ENCODE results near the gene TTC19.

The TTC19 gene

GRCh38 chr17:15999141-15999973 is at the start of gene TTC19, which contains the start of gene ZSWIM7:
Gene TTC19 (plus strand): TSS chr17:15999824. CDS start chr17:15999849, 25 bp downstream.
Gene ZSWIM7 (minus strand): TSS chr17:15999704. CDS start chr17:15999594, 110 bp downstream.
- in situ Hi-C loops (cut with HindIII; ENCODE audit: low sequenced_read_pairs), result no loop called here
- peak within 1 kb of the TSS; percentile 73 for H3K4me3 ChIP-seq (ENCODE audit: low read depth, low read length)
- no peak for TF ChIP-seq CTCF (IDR thresholded peaks at IDR 0.05; ENCODE audit: low read depth, low read length, missing control alignments)
- DNase-seq (ENCODE audit: low read depth), result peak; percentile 80

- no peak overlapping the region for H3K4me3 ChIP-seq (ENCODE audit: low read depth, low read length)
- DNase-seq (ENCODE audit: low read depth), result no peak
- in situ Hi-C loops (cut with HindIII; ENCODE audit: low sequenced_read_pairs), result no loop called here
- TF ChIP-seq CTCF (IDR thresholded peaks at IDR 0.05; ENCODE audit: low read depth, low read length, missing control alignments), result no peak
These were observed 48.1 kb upstream of the TTC19 start for GRCh38 chr17:15951368-15952047.

GRCh38 chr17:15952048-15952532 is 47.5 kb upstream of the TTC19 start:
- no peak overlapping the region for H3K4me3 ChIP-seq (ENCODE audit: low read depth, low read length)
- no peak for DNase-seq (ENCODE audit: low read depth)
- no peak for TF ChIP-seq CTCF (IDR thresholded peaks at IDR 0.05; ENCODE audit: low read depth, low read length, missing control alignments)
- in situ Hi-C loops (cut with HindIII; ENCODE audit: low sequenced_read_pairs), result no loop called here

GRCh38 chr17:15952916-15953790 is 46.5 kb upstream of the TTC19 start:
- TF ChIP-seq CTCF (IDR thresholded peaks at IDR 0.05; ENCODE audit: low read depth, low read length, missing control alignments), result no peak
- no peak for DNase-seq (ENCODE audit: low read depth)
- in situ Hi-C loops (cut with HindIII; ENCODE audit: low sequenced_read_pairs), result no loop called here
- no peak overlapping the region for H3K4me3 ChIP-seq (ENCODE audit: low read depth, low read length)

GRCh38 chr17:15954222-15954621 is 45.4 kb upstream of the TTC19 start:
- DNase-seq (ENCODE audit: low read depth), result no peak
- H3K4me3 ChIP-seq (ENCODE audit: low read depth, low read length), result no peak overlapping the region
- in situ Hi-C loops (cut with HindIII; ENCODE audit: low sequenced_read_pairs), result no loop called here
- no peak for TF ChIP-seq CTCF (IDR thresholded peaks at IDR 0.05; ENCODE audit: low read depth, low read length, missing control alignments)
